ENCODE data around the gene AURKAIP1.
"Not testable (repeated sequence)": the region's sequence is repeated elsewhere in the genome, so short reads cannot be mapped to it uniquely, and the experiment has no call there.

The AURKAIP1 gene

GRCh38 chr1:1406101-1406820 is 31.3 kb upstream of the AURKAIP1 start:
- peak overlapping the region; percentile 90 for H3K9ac ChIP-seq (ENCODE audit: low read depth, low read length)
- peaks cover 22% of the 10 kb centered on the region for H3K4me1 ChIP-seq (ENCODE audit: control insufficient read depth, insufficient read depth, low read length)
- peak overlapping the region; percentile 89 for H3K4me3 ChIP-seq (ENCODE audit: low read depth, low read length)
- H3K27ac ChIP-seq (ENCODE audit: low read depth, low read length): peak overlapping the region; percentile 95
- no peaks in the 10 kb centered on the region for H3K9me3 ChIP-seq (ENCODE audit: control insufficient read depth, insufficient read depth, low read length)
- H3K36me3 ChIP-seq (ENCODE audit: control insufficient read depth, insufficient read depth, low read length): peaks cover 50% of the 10 kb centered on the region
- H3K27me3 ChIP-seq (ENCODE audit: control insufficient read depth, insufficient read depth, low read length): no peaks in the 10 kb centered on the region

DNA sequence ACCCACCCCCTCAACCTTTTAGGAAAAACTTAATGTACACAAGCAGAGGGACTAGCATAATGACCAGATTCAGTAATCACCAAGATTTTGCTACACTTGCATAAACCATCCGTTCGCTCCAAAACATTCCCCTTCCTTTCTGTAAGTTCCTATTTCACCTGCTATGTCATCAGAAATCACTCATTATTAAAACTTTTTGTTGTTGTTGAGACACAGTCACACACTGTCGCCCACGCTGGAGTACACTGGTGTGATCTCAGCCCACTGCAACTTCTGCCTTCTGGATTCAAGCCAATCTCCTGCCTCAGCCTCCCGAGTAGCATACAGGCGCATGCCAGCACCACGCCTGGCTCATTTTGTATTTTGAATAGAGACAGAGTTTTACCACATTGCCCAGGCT is 28.6 kb upstream of the AURKAIP1 start:
- Histone ChIP-seq H3K9ac (ENCODE audit: low read depth, low read length) (no peak overlapping the region), H3K36me3 (ENCODE audit: control insufficient read depth, insufficient read depth, low read length) (peaks cover 59% of the 10 kb centered on the region), H3K9me3 (ENCODE audit: control insufficient read depth, insufficient read depth, low read length) (no peaks in the 10 kb centered on the region), H3K4me3 (ENCODE audit: low read depth, low read length) (no peak overlapping the region), H3K27me3 (ENCODE audit: control insufficient read depth, insufficient read depth, low read length) (no peaks in the 10 kb centered on the region), H3K27ac (ENCODE audit: low read depth, low read length) (no peak overlapping the region), H3K4me1 (ENCODE audit: control insufficient read depth, insufficient read depth, low read length) (peaks cover 4% of the 10 kb centered on the region; the same call in 1 of the 2 replicates)

- peaks cover 58% of the 10 kb centered on the region for H3K36me3 ChIP-seq (ENCODE audit: control insufficient read depth, insufficient read depth, low read length)
- H3K9me3 ChIP-seq (ENCODE audit: control insufficient read depth, insufficient read depth, low read length); H3K4me3 ChIP-seq (ENCODE audit: low read depth, low read length); H3K27me3 ChIP-seq (ENCODE audit: control insufficient read depth, insufficient read depth, low read length); H3K4me1 ChIP-seq (ENCODE audit: control insufficient read depth, insufficient read depth, low read length); H3K9ac ChIP-seq (ENCODE audit: low read depth, low read length); H3K27ac ChIP-seq (ENCODE audit: low read depth, low read length): not testable (repeated sequence)
These were observed 27.9 kb upstream of the AURKAIP1 start for GRCh38 chr1:1402901-1403392.

DNA sequence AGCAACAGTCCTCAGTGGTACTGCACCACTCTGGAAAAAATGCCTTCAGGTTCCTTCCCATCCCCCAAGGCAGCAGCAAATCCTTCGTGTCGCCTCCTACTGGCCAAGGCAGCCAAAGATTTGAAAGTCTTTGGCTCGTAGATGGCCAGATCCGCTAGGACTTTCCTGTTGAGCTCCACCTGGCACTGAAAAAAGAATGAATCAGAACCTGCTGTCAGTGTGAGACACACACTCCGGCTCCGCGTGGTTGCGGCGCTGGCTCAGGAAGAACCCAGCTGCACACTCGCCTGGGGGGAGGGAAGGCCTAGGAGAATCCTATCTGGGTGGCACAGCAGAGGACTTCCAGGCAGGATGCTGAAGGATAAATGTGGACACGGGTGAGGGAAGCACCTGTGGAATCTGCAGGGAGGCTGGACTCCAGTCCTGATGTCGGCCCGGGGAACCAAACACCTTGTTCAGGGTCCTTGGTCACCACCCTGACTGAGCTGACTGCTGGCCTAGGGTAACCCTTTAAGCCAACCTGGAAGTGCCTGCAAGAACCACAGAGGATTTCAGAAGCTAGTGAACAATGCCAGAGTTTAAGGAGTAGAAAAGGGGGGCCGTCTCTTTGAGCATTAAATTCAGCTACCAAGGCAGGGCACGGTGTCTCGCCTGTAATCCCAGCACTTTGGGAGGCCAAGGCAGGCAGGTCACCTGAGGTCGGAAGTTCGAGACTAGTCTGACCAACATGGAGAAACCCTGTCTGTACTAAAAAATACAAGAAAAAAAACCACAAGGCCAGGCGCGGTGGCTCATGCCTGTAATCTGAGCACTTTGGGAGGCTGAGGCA is 27.3 kb upstream of the AURKAIP1 start:
- H3K27me3 ChIP-seq (ENCODE audit: control insufficient read depth, insufficient read depth, low read length): no peaks in the 10 kb centered on the region
- H3K36me3 ChIP-seq (ENCODE audit: control insufficient read depth, insufficient read depth, low read length): peaks cover 64% of the 10 kb centered on the region
- peak overlapping the region; percentile 30 for H3K27ac ChIP-seq (ENCODE audit: low read depth, low read length)
- H3K9me3 ChIP-seq (ENCODE audit: control insufficient read depth, insufficient read depth, low read length): no peaks in the 10 kb centered on the region
- peaks cover 7% of the 10 kb centered on the region for H3K4me1 ChIP-seq (ENCODE audit: control insufficient read depth, insufficient read depth, low read length)
- H3K4me3 ChIP-seq (ENCODE audit: low read depth, low read length): no peak overlapping the region
- H3K9ac ChIP-seq (ENCODE audit: low read depth, low read length): no peak overlapping the region

DNA sequence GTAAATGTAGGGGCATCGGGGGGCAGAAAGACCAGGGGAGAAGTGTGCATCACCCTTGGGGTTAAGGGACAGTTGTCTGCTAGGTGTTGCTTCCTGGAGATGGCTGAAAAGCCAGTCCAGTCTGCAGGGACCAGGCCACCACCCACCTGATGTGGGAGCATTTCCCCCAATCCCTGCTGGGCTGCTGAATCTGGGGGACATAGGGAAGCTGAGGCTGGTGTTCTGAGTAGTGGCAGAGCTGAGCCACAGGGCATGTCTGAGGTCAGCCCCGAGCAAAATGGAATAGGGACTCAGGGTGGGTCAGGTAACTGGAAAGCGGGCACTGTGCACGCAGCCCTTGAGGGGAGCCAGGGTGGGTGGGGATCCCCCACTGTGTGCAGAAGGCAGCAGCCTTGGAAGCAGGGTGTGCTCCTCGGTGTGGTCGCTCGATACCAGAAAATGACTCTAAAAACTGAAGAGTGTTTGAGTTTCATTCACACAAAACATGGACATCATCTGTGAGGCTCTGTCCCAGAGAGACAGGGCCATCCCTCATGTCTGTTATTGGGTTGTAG is 26.5 kb upstream of the AURKAIP1 start:
- H3K9me3 ChIP-seq (ENCODE audit: control insufficient read depth, insufficient read depth, low read length): no peaks in the 10 kb centered on the region
- no peak overlapping the region for H3K4me3 ChIP-seq (ENCODE audit: low read depth, low read length)
- H3K4me1 ChIP-seq (ENCODE audit: control insufficient read depth, insufficient read depth, low read length): peaks cover 7% of the 10 kb centered on the region
- H3K9ac ChIP-seq (ENCODE audit: low read depth, low read length): no peak overlapping the region
- H3K36me3 ChIP-seq (ENCODE audit: control insufficient read depth, insufficient read depth, low read length): peaks cover 69% of the 10 kb centered on the region
- H3K27ac ChIP-seq (ENCODE audit: low read depth, low read length): no peak overlapping the region
- no peaks in the 10 kb centered on the region for H3K27me3 ChIP-seq (ENCODE audit: control insufficient read depth, insufficient read depth, low read length)

- H3K36me3 ChIP-seq (ENCODE audit: control insufficient read depth, insufficient read depth, low read length): peaks cover 69% of the 10 kb centered on the region
- no peaks in the 10 kb centered on the region for H3K9me3 ChIP-seq (ENCODE audit: control insufficient read depth, insufficient read depth, low read length)
- peak overlapping the region; percentile 29 for H3K27ac ChIP-seq (ENCODE audit: low read depth, low read length)
- peak overlapping the region; percentile 84 for H3K4me3 ChIP-seq (ENCODE audit: low read depth, low read length)
- H3K4me1 ChIP-seq (ENCODE audit: control insufficient read depth, insufficient read depth, low read length): peaks cover 7% of the 10 kb centered on the region
- no peaks in the 10 kb centered on the region for H3K27me3 ChIP-seq (ENCODE audit: control insufficient read depth, insufficient read depth, low read length)
- H3K9ac ChIP-seq (ENCODE audit: low read depth, low read length): peak overlapping the region; percentile 87; the same call in 1 of the 2 replicates
These were observed 25.8 kb upstream of the AURKAIP1 start for GRCh38 chr1:1400576-1401456.

GRCh38 chr1:1399872-1400575 is 25.0 kb upstream of the AURKAIP1 start:
- peak overlapping the region; percentile 88 for H3K27ac ChIP-seq (ENCODE audit: low read depth, low read length)

DNA sequence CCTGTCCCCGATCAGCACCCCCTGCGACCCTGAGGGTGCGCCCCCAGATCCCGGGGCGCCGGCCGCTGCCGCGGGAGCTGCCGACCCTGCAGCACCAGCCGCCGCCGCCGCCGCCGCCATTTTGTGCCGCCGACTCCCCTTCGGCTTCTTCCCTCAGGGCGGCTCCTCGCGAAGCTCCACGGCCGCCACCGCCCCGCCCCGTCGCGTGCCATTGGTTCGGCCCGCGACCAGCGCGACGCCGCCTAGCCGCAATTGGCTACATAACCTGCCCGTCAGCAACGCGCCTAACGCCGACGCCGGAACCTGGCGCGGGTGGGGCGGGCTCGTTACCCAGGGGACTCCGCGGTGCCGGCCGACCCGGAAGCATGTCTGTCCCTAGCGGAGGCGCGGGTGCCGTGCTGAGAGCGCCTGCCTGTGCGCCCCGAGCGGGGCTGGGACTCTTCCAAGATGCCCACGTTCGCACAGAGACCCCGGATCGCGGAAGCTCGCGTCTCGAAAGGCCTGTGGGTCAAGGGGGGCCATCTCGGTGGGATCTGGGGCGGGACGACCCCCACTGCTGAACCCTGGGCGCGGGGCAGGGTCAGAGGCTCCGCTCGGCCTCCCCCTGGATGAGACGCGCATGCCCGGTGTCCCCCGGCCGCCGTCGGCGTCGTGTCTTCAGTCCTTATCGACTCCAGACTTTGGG is 24.3 kb upstream of the AURKAIP1 start, which contains the start of gene CCNL2:
Gene CCNL2, minus strand, starts transcription at position 149 of the 685 bp plus-strand sequence. Its CDS starts 29 bp downstream, at position 120.
- peak within 1 kb of the TSS; percentile 96 for H3K9ac ChIP-seq (ENCODE audit: low read depth, low read length)
- peak within 1 kb of the TSS; percentile 91 for H3K27ac ChIP-seq (ENCODE audit: low read depth, low read length)
- H3K36me3 ChIP-seq (ENCODE audit: control insufficient read depth, insufficient read depth, low read length): peaks cover 68% of the 10 kb centered on the region
- no peaks in the 10 kb centered on the region for H3K27me3 ChIP-seq (ENCODE audit: control insufficient read depth, insufficient read depth, low read length)
- peak within 1 kb of the TSS; percentile 84 for H3K4me3 ChIP-seq (ENCODE audit: low read depth, low read length)
- H3K9me3 ChIP-seq (ENCODE audit: control insufficient read depth, insufficient read depth, low read length): no peaks in the 10 kb centered on the region
- peaks cover 7% of the 10 kb centered on the region for H3K4me1 ChIP-seq (ENCODE audit: control insufficient read depth, insufficient read depth, low read length)

More at GRCh38 chr1:1399872-1400575, 25.0 kb upstream of the AURKAIP1 start:
- Histone ChIP-seq H3K4me3 (ENCODE audit: low read depth, low read length) (peak overlapping the region; percentile 84), H3K36me3 (ENCODE audit: control insufficient read depth, insufficient read depth, low read length) (peaks cover 69% of the 10 kb centered on the region), H3K27me3 (ENCODE audit: control insufficient read depth, insufficient read depth, low read length) (no peaks in the 10 kb centered on the region), H3K9me3 (ENCODE audit: control insufficient read depth, insufficient read depth, low read length) (no peaks in the 10 kb centered on the region), H3K4me1 (ENCODE audit: control insufficient read depth, insufficient read depth, low read length) (peaks cover 7% of the 10 kb centered on the region), H3K9ac (ENCODE audit: low read depth, low read length) (peak overlapping the region; percentile 87)

GRCh38 chr1:1398677-1399186 is 23.7 kb upstream of the AURKAIP1 start:
- Histone ChIP-seq H3K27ac (ENCODE audit: low read depth, low read length) (peak overlapping the region; percentile 91), H3K36me3 (ENCODE audit: control insufficient read depth, insufficient read depth, low read length) (peaks cover 71% of the 10 kb centered on the region), H3K9ac (ENCODE audit: low read depth, low read length) (peak overlapping the region; percentile 96), H3K4me1 (ENCODE audit: control insufficient read depth, insufficient read depth, low read length) (peaks cover 7% of the 10 kb centered on the region), H3K4me3 (ENCODE audit: low read depth, low read length) (peak overlapping the region; percentile 84), H3K9me3 (ENCODE audit: control insufficient read depth, insufficient read depth, low read length) (no peaks in the 10 kb centered on the region), H3K27me3 (ENCODE audit: control insufficient read depth, insufficient read depth, low read length) (no peaks in the 10 kb centered on the region)

Measured in HUES48 (cell line).